ENCODE data around the gene POLR1A. TPM values are rescaled to one million over a fixed set of nuclear protein-coding genes. Genes with fewer than 3 reads are reported as not detected.

POLR1A gene
- total RNA-seq, 1 donor from 2014 or later, result 61.6 TPM

DNA sequence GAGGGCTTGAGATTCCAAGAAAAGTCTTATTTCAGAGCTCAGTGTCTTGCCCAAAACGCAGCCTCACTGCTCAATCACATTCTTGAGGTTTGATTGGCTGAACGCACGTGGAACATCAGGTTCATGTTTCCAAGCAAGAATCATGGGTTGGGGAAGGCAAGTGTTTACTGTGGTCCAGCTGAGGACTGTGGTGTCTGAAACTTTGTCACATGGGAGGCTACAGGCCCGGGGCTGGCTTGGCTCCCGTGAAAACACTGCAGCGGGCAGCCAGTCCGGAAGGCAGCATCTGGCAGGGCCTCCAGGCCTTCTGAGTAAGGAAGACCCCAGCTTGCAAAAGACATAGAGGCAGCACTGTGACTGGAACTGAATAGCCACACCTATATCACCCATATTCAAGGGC lies 84.7 kb downstream of the POLR1A start:
- H3K27ac Mint-ChIP-seq, result peak overlapping the region; percentile 21
- peaks cover 16% of the 10 kb centered on the region for H3K36me3 Mint-ChIP-seq
- no peaks in the 10 kb centered on the region for H3K27me3 Mint-ChIP-seq (ENCODE audit: low read depth)
- TF ChIP-seq, protein P1, sequence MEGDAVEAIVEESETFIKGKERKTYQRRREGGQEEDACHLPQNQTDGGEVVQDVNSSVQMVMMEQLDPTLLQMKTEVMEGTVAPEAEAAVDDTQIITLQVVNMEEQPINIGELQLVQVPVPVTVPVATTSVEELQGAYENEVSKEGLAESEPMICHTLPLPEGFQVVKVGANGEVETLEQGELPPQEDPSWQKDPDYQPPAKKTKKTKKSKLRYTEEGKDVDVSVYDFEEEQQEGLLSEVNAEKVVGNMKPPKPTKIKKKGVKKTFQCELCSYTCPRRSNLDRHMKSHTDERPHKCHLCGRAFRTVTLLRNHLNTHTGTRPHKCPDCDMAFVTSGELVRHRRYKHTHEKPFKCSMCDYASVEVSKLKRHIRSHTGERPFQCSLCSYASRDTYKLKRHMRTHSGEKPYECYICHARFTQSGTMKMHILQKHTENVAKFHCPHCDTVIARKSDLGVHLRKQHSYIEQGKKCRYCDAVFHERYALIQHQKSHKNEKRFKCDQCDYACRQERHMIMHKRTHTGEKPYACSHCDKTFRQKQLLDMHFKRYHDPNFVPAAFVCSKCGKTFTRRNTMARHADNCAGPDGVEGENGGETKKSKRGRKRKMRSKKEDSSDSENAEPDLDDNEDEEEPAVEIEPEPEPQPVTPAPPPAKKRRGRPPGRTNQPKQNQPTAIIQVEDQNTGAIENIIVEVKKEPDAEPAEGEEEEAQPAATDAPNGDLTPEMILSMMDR (IDR thresholded peaks at IDR 0.05; ENCODE audit: unreplicated experiment), result no peak
- H3K4me3 Mint-ChIP-seq, result no peak overlapping the region
- DNase-seq (ENCODE audit: low spot score in 2 of 2, unreplicated experiment in 2 of 2), result no peak
- H3K9me3 Mint-ChIP-seq, result no peaks in the 10 kb centered on the region
- no peaks in the 10 kb centered on the region for H3K4me1 Mint-ChIP-seq

DNA sequence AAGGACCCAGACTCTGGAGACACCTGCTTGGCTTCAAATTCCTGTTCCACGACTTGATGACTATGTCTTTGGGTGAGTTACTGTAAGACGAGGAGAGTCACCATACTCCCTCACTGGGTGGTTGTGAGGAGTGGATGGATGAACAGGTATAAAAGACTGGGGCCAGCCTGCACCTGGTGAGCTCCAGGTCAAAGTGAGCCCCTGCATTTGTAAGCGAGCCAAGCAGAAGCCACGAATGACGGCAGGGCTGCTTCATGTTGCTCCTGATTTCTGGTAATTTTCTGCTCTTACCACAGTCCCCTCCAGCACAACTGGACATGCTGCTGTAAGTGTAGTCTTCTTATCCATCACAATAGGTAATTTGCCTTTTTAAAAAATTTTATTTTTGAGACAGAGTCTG lies 86.6 kb downstream of the POLR1A start:
- no peak for DNase-seq (ENCODE audit: low spot score in 2 of 2, unreplicated experiment in 2 of 2)
- Mint-ChIP-seq H3K36me3 (peaks cover 9% of the 10 kb centered on the region), H3K27ac (no peak overlapping the region), H3K4me3 (no peak overlapping the region), H3K9me3 (peaks cover 6% of the 10 kb centered on the region), H3K27me3 (ENCODE audit: low read depth) (no peaks in the 10 kb centered on the region), H3K4me1 (no peaks in the 10 kb centered on the region)
- TF ChIP-seq, protein P1 (IDR thresholded peaks at IDR 0.05; ENCODE audit: unreplicated experiment), result no peak

DNA sequence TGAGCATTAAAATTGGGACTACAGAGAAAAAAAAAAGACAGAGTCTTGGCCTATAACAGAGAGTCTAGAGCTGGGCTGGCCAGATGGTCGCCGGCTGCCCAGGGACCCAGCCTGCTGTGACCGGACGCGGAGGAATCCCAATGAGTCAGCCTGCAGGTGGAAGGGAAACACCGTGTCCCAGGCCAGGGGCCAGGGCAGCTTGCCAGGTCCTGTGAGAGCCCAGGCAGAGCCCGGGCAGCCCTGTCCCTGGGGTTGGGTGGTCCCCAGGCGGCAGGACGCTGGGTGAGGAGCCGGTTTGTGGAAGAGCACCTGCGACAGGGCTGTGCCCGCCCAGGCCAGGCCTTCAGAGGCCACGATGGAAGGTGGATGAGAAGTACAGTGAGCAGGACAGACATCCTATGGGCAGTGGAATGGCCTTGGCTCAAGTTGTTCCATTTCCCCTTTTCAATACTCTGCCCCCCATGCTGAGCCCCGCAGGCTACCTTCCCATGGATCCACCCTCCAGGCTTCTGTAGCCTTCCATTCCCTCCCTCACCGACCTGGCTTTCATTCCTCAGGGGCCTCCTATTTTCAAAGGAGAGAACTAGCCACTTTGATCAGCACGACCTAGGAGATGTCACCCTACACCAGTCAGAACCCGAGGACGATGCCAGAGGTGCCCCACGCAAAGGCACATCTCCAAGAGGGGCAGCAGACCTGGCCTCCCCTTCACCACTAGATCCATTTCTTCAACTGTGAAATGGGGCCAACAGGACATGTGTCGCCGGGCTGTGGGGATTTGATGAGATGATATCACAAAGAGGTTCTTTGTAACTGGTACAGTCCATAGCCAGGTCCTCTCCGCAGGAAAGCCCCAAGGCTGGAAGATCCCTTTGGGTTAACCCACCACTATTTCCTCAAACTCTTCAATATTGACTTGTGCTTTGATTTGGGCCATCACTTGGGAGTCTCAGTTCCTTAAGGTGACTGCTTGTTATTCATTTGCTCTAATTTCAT lies 87.5 kb downstream of the POLR1A start:
- TF ChIP-seq, protein P1 (IDR thresholded peaks at IDR 0.05; ENCODE audit: unreplicated experiment), result no peak
- peaks cover 6% of the 10 kb centered on the region for H3K36me3 Mint-ChIP-seq
- H3K4me3 Mint-ChIP-seq, result no peak overlapping the region
- no peaks in the 10 kb centered on the region for H3K4me1 Mint-ChIP-seq
- H3K9me3 Mint-ChIP-seq, result peaks cover 15% of the 10 kb centered on the region
- H3K27me3 Mint-ChIP-seq (ENCODE audit: low read depth), result no peaks in the 10 kb centered on the region
- H3K27ac Mint-ChIP-seq, result no peak overlapping the region
- DNase-seq (ENCODE audit: low spot score in 2 of 2, unreplicated experiment in 2 of 2), result no peak

DNA sequence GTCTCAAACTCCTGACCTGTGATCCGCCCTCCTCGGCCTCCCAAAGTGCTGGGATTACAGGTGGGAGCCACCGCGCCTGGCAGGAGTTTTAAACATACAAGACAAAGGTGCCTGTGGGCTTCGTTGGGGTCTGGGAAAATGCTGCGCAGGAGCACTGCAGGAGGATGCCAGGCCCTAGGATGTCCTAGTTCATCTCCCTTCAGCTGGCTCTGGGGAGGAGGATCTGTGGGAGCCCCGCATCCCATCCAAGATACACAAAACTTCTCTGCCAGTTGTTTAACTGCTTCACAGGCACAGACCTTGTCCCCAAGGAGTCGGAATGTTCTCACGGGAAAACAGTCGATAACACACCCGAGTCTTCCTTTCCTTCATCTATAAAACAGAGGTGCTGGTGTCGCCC lies 89.1 kb downstream of the POLR1A start:
- no peak overlapping the region for H3K4me3 Mint-ChIP-seq
- DNase-seq (ENCODE audit: low spot score in 2 of 2, unreplicated experiment in 2 of 2), result no peak
- peaks cover 1% of the 10 kb centered on the region for H3K4me1 Mint-ChIP-seq
- H3K9me3 Mint-ChIP-seq, result peaks cover 15% of the 10 kb centered on the region
- H3K27me3 Mint-ChIP-seq (ENCODE audit: low read depth), result no peaks in the 10 kb centered on the region
- H3K36me3 Mint-ChIP-seq, result peaks cover 6% of the 10 kb centered on the region
- TF ChIP-seq, protein P1 (IDR thresholded peaks at IDR 0.05; ENCODE audit: unreplicated experiment), result no peak
- no peak overlapping the region for H3K27ac Mint-ChIP-seq

DNA sequence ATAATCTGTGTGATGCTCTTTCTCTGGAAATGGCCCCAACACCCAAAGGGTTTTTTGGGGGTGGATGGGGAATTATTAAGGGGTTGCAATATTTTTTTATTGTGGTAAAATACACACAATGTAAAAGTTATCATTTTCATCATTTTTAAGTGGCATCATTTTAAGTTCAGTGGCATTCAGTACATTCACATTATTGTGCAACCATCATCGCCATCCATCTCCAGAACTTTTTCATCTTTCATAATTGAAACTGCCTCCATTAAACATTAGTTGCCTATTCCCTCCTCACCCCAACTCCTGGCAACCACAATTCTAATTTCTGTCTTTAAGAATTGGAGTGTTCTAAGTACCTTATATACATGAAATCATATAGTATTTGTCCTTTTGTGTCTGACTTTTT lies 90.0 kb downstream of the POLR1A start:
- H3K27ac Mint-ChIP-seq, result no peak overlapping the region
- H3K4me1 Mint-ChIP-seq, result peaks cover 4% of the 10 kb centered on the region
- TF ChIP-seq, protein P1 (IDR thresholded peaks at IDR 0.05; ENCODE audit: unreplicated experiment), result no peak

More for the DNA sequence above, 90.0 kb downstream of the POLR1A start:
- DNase-seq (ENCODE audit: low spot score in 2 of 2, unreplicated experiment in 2 of 2), result no peak
- Mint-ChIP-seq H3K4me3 (no peak overlapping the region), H3K27me3 (ENCODE audit: low read depth) (no peaks in the 10 kb centered on the region), H3K36me3 (peaks cover 6% of the 10 kb centered on the region), H3K9me3 (peaks cover 15% of the 10 kb centered on the region)

Data from mesothelial cell of epicardium (in vitro differentiated cells).